NCI-H748 (cell line): ENCODE data around the gene FPR3.
A peak's percentile ranks its signal among the peaks of the same experiment; 100 is the strongest.
"Not testable (repeated sequence)": the region's sequence is repeated elsewhere in the genome, so short reads cannot be mapped to it uniquely, and the experiment has no call there.

ENCODE experiments used
- DNase-seq: peaks from one replicate; lab custom pipeline; 2025; ENCODE audit not compliant: unreplicated experiment; lab: John Stamatoyannopoulos, UW

Gene FPR3

DNA sequence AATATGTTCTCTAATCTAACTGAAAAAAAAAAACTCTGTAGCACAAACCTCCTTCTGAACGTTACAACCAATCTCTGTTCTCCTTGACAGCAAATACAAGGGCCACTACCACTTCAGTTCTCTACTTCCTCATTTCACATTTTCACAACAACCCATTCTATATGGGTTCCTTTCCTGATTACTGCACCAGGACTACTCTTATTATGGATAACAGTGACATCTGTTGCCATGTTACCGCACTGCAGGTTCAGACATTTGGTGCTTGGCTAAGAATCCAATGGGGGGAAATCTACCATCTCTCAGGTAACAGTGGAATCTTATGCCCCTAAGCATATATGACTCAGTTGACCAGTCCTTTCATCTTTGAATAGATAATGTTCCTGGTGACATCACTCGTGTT is 11.6 kb upstream of the FPR3 start:
- peak; percentile 25 for DNase-seq

DNA sequence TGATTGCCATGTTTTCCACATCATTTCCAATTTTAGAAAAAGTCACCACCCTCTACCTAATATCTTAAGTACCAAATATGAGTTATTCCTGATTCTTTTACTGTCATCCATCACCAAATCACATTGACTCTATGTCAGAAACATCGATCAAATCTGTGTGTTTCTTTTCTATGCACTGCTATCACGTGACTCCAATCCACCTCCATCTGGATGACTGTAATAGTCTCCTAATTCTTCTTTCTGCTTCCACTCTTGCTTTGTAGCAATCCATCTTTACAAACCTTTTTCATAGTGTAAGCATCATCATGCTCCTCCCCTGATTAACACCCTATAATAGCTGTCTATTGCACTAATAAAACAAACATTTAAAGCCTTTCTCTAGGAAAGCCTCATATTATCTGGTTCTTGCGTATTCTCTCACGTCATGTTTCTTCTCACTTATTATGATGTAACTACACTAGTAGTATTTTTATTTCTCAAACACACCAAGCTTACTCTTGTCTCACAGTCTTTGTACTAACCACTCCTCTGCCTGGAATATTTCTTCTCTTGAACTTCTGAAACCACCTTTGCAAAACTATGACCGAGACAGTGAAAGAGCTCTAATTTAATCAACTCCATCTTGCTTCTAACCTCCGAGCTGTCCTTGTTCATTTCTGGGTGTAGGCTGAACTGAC is 10.7 kb upstream of the FPR3 start:
- no peak for DNase-seq

DNA sequence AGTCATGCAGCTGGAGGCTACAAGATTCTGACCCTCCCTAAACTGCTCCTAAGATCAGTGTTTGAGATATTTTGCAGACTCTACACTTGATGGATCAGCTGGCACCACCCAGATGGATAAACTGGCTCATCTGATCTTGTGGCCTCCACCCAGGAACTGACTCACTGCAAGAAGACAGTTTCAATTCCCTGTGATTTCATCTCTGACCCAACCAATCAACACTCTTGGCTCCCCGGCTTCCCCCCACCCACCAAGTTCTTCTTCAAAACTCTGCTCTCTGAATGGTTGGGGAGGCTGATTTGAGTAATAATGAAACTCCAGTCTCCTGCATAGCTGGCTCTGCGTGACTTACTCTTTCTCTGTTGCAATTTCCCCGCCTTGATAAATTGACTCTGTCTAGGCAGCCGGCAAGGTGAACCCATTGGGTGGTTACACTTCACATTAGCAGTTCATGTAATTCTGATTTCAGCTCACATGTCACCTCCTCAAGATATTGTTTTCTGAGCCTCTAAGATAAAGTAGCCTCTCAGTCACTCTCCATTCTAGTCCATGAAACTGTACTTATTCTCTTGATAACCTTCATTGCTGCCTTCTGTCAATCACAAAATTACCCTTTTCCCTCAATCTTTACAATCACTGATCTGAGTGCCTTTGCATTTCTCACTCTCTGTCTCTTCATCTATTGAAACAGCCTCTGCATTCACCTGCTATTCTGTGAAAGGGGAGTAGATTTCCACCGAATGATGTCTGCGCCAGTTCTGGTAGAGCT is 9.9 kb upstream of the FPR3 start:
- no peak for DNase-seq

DNA sequence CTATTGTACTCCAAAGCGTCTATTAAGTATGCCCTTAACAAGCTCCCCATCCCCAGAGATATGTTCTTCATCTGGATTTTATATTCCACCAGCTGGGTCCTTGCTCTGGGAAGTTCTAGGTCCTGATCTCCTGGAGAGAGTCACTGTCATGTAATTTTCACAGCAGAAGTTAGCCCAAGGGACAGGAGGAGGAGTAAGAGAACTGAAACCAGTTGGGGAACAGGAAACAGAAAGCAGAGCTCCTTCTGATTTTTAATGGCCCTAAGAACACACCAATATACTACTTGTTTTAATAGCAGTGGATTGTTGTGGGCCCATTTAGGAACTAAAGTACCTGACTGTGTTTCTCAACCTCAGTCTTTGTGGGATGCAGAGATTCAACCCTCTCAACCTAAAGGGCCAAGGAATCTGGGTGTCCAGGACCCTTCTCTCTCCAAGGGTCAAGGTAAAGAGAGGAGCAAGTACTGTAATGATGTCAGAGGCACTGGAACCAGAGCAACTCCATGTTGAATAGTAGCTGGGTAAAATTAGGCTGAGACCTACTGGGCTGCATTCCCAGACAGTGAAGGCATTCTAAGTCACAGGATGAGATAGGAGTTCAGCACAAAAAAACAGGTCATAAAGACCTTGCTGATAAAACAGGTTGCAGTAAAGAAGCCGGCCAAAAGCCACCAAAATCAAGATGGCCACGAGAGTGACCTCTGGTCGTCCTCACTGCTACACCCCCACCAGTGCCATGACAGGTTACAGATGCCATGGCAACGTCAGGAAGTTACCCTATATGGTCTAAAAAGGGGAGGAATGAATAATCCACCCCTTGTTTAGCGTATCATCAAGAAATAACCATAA is 8.1 kb upstream of the FPR3 start:
- no peak for DNase-seq

DNA sequence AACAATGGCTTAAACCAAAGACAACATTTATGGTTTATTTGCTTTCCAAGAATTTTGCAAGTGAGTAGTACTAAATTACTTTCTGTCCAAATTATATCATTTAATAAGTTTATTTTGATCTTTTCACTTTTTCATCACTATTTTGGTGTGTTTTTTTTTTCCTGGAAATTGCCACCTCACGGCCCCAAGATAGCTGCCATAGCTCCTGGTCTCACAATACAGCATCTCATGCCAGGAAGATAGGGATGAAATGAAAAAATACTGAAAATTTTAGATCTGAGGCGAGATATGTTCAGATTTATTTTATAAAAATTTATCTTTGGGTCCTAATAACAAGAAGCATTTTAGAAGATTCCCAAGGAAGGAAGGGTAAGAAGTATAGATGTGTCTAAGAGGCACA is 6.9 kb upstream of the FPR3 start:
- DNase-seq = no peak

DNA sequence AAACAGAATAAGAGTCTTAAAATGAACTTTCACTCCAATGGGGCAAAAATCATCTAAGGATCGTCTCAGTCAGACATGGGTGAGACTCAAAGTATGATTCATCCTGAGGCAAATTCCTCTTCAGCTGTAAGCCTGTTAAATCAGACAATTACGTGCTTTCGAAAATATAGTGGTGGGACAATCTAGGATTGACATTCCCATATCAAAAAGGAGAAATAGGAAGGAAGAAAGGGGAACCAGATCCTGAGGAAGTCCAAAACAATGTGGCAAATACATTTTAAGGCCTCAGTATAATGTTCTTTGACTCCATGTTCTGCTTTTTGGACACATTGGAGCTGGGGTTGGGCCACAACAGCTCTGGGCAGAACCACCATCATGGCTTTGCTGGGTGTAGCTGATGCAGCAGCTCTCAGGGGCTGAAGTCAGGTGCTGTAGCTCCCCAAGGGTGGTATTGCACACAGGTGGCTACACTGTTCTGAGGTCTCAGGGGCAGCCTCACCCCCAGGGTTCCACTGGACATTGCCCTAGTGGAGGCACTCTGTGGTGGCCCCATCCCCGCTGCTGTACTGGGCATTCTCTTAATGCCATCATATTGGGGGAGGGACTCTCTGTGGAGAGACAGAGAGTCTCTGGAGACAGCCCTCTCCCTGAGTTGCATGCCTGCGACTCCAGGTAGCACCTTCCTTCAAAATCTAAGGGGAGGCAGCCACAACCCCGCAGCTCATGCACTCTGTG is 5.7 kb upstream of the FPR3 start:
- DNase-seq = no peak

DNA sequence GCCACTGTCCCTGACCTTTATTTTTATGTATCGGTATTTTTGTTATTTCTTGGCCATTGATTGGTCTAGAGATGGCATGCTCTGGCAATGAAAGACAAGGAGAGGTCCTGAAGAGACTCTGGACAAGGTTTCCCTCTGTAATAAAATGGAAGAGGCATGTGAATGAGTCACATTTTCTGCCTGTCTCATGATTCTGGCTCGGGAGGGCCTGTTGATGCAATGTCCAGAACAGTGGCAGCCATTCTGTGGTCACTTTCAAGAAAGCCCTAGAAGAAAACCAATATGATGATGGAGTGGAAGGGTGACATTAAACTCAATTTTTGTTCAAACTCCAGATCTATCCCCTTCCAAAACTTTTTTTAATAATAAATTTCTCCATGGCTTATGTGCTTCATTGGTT is 2.0 kb upstream of the FPR3 start:
- DNase-seq = no peak

DNA sequence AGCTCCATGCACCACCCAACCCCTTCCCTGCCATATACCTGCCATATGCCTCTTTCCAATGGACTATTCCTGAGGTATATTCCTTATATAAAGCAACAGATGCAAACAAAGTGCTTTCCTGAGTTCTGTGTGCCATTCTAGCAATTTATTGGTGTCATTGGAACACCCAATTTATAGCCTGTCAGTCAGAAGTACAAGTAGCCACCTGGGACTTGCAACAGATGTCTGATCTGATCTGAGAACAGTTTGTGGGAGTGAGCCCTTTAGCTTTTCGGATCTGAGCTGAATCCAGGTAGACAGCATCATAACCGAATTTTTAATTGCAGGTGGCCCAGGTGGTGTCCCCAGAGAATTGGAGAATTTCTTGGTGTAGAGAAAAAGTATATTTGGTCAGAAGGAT is 963 bp upstream of the FPR3 start:
- DNase-seq = no peak

DNA sequence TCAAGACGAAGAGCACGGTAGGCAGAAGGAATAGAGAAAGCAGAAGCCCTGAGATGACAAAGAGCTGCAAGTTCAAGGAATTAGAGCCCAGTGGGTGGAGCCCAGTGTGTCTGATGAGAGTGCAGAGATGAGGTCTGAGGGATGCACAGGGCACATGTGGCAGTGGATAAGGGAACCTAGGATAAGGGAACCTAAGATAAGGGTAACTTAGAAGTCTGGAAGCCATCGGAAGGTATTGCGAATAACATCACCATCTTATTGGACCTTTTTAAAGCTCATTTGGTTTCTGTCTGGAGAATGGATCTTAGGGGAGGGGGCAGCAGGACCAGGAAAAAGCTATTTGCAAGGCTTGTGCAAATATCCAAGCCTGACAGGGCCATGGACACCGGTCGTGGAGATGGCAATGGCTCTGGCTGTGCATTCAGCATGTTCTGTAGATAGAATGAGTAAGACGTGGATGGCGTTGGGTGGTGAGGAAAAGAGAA is 1.3 kb downstream of the FPR3 start:
- no peak for DNase-seq

DNA sequence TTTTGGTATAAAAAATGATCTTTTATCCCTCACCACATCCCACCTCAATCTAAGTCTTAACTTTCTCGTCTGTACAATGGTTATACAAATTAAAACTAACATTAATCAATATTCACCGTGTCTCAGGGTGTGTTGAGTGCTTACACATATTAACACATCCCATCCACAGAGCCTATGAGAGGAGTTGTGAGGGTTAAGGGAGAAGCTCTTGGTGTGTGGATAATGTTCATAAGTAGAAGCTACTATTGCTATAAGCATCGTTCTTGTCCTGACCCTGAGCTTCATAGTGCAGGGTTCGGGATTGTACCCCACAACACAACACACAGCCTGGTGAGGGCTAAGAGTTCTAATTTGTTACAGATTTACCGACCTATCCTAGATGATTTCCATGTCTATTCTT is 2.5 kb downstream of the FPR3 start:
- DNase-seq = no peak

DNA sequence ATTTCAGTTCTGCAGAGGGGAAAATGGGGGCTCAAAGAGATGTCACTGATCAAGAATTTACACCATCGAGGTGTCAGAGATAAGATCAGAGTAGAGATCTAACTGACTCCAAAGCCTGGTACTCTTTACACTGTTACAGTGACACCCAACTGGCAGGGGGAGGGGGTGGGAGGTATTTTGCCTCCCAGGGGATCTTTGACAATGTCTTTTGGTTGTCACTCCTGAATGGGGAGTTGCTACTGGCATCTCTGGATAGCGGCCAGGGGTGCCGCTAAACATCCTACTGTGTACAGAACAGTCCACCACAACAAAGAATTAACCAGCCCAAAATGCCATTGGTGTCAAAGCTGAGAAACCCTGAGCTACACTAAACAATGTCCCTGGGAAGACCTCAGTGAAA is 3.1 kb downstream of the FPR3 start:
- no peak for DNase-seq

DNA sequence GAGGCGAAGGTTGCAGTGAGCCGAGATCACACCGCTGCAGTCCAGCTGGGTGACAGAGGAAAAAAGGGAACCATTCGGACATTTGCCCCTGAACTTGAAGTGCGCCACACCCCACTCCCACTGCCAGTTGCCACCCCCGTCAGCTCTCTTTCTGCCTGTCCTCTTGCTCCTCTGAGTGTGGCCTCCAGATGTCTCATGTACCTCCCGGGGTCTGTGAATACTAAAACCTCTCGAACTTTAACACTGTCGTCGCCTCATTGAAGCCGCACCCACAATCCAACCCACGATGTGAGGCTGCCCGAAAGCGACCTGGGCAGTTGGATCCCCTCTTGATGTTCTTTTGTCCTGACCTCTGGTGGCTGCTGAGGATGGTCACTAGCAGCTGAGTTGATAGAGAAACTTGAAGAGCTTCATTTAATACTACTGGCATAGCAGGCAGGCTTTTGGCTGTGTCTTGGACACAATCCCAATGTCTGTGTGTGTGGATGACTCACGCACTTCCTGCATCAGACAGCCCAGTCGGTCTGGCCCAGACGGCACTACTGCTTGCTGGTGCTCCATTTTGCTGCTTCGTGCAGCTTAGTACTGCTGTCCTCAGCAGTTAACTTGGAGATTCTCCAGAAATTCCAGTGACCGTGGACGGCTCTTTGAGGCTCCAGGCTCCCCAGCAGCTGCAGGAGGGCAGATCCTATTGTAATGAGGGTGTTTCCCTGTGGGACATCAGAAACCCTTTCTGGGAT is 4.2 kb downstream of the FPR3 start:
- peak; percentile 14 for DNase-seq

DNA sequence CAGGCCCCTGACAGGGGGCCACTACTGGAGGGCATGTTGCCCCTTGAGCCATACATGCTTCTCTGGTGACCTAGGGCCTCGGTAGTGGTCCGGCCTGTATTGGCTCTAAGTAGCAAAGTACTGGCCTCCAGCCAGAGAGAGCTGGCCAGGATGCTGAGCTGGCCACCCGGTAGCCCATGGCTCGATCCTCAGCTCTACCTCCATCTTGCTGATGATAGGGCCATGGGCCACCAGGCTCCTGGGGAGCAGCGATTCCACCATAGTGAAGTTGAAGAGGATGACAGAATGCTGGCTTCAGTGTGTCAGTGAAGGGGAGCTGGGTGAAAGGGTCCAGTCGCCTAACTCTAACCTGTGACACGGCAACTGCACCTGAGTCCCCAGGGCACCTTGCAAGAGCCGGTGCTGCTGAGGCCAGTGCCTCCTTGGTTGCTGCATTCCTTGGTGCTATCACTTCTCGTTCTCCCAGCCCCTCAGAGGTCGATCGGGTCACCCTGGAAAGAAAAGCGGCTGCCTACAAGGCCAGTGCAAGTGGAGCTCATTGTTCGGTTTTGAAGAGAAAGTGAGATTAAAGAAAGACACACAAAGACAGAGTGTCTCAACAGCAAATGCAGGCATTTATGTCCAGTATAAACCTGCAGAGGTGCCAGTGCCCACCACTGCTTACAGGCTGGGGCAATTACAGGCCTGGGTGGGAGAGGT is 5.0 kb downstream of the FPR3 start:
- no peak for DNase-seq

DNA sequence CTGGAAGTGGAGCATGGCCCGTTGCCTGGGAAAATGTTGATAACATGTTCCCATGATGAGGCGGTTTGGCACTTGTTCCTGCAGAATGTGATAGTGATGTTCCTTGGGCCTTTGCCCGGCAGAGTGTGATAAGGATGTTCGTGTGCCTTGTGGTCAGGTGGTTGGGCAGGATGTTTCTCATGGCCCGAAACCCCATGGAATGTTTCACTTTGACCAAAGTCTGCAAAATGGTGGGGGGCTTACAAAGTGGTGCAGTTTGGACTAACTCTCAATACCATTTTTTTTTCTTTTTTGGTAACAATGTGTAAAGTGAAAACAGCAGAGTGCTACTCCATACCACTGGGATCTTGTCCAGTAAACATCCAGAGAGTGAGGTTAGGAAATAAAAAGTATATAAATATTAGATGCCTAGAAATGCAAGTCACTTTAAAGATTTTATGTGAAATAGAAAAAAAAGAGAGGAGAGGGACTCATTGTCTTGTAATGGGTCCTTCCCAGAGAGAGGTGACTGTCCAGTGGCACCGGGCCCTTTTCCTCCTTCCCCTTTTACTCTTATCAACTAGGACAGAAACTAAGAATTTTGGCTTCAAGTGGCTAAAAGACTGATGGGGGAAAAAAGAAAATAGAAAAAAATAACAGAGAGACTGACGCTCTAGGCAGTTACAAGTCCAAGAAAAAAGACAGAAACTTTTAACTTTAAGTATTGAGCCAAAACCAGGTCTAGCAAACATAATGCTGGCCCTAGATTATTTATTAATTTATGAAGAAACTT is 5.7 kb downstream of the FPR3 start:
- no peak for DNase-seq

DNA sequence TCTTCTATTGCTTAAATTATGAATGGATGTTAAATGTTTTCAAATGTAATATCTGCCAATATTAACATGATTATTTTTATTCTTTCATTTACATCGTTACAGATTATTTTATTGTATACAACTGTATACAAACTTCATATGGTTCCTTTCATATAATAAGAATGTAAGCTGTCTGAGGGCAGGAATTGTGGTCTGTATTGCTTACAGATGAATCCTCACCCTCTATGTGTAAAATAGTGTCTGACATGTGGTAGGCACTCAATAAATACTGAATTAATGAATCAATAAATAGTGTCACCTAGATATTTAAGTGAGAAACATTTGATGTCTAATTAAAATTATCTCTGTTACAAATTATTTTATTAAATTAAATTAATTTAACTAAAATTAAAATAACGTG is 7.8 kb downstream of the FPR3 start:
- no peak for DNase-seq

DNA sequence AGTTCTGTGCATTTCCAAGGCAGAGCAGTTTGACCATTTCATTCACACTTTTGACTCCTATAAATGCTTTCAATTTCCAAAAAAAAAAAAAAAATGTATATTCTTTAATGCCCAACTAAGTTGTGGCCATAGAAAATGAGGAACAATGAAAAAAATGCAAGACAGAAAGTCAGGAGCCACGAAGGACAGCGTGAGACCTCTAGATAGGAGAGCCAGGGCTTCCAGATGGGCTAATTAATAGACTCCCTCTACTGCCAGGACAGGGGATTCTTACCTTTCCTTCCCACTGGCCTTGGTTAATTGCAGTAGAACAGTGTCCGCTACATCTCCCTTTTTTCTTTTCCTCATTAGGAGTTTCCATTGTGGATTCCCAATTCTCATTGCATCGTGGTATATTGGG is 8.6 kb downstream of the FPR3 start:
- DNase-seq = no peak

DNA sequence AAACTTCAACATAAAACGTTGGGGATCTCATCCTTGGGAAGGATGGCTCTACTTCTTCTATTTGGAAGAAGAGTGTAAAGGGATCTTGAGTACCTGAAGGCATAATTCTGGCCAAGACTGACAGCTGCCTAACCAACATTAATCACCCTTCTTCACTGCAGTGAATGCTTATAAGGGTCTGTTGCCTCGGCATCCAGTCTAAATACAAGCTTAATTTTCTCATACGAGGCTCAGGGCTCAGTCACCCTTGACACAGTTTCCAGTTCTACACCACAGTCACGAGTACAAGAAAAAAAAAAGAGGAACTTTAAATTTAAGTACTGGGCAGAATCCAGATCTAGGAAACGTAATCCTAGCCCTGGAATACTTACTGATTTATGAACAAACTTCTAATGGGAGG is 9.0 kb downstream of the FPR3 start:
- no peak for DNase-seq

DNA sequence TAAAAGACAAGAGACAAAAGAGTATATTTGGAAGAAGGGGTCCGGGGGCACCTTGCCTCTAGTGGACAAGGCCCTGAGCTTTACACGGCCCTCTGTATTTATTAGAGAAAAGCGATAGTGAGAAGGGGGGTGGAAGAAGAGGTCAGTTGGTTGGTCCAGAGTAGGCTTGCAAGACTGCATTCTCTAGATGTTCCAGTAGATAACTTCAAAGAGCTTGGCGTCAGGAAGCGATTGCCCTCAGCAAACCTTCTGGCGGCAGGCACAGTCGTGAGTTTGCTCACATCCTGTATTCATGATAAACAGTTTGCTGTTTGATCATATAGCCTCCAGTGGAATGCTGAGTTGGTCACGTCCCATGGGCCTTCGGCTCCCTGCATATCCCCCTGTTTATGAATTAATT is 9.8 kb downstream of the FPR3 start:
- DNase-seq = not testable (repeated sequence)

DNA sequence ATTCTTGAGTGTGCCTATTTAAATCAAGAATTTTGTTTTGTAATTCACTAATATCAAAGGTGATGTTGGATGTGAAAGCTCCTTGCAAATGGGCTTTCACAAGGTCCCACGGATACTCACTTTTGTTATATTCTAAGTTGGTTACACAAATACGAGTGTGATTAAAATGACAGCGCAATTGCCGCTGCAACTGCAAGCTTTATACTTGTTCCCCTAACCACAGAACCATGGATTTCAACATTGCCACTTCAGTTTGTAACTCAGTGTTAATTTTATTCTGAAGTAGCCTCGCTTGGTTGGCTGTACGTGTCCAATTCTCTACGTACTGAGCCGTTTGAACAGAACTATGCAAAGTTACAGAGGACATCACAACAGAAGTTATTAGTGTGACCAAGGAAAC is 10.4 kb downstream of the FPR3 start:
- DNase-seq = not testable (repeated sequence)
